Fibroblast of upper back skin (primary cell): ENCODE measurements around the gene SRSF4.
"Not testable (repeated sequence)": the region's sequence is repeated elsewhere in the genome, so short reads cannot be mapped to it uniquely, and the experiment has no call there.

Experiments
- DNase-seq: peaks from one replicate; pipeline ENCODE4 v3.0.0-alpha.2; 2013

SRSF4 gene

GRCh38 chr1:29181413-29182225 lies at the start of gene SRSF4:
SRSF4 (minus strand) TSS chr1:29181900; CDS start chr1:29181752, 148 bp downstream.
- peak; percentile 98 for DNase-seq

GRCh38 chr1:29230553-29231378 lies 49.1 kb upstream of the SRSF4 start, which contains the start of gene MECR:
MECR (minus strand) TSS chr1:29230934; CDS start chr1:29230906, 28 bp downstream.
- DNase-seq = peak; percentile 91

- DNase-seq = no peak
Measured at GRCh38 chr1:29230204-29230552, 48.5 kb upstream of the SRSF4 start.

GRCh38 chr1:29227511-29227910 lies 45.8 kb upstream of the SRSF4 start:
- DNase-seq = no peak

- DNase-seq = no peak
Measured at GRCh38 chr1:29225361-29225760, 43.7 kb upstream of the SRSF4 start.

- no peak for DNase-seq
Measured at GRCh38 chr1:29224356-29224837, 42.7 kb upstream of the SRSF4 start.

GRCh38 chr1:29223521-29223920 lies 41.8 kb upstream of the SRSF4 start:
- no peak for DNase-seq

GRCh38 chr1:29222686-29223085 lies 41.0 kb upstream of the SRSF4 start:
- DNase-seq = no peak

GRCh38 chr1:29222260-29222659 lies 40.6 kb upstream of the SRSF4 start:
- DNase-seq = not testable (repeated sequence)

GRCh38 chr1:29221296-29221695 lies 39.6 kb upstream of the SRSF4 start:
- no peak for DNase-seq

- DNase-seq = no peak
Measured at GRCh38 chr1:29218223-29218622, 36.5 kb upstream of the SRSF4 start.

GRCh38 chr1:29217633-29218032 lies 35.9 kb upstream of the SRSF4 start:
- no peak for DNase-seq

- no peak for DNase-seq
Measured at GRCh38 chr1:29213055-29213454, 31.4 kb upstream of the SRSF4 start.

- DNase-seq = peak; percentile 34
Measured at GRCh38 chr1:29211086-29212030, 29.7 kb upstream of the SRSF4 start.

- DNase-seq = no peak
Measured at GRCh38 chr1:29210278-29211085, 28.8 kb upstream of the SRSF4 start.

- peak; percentile 49 for DNase-seq
Measured at GRCh38 chr1:29209173-29209572, 27.5 kb upstream of the SRSF4 start.

GRCh38 chr1:29208442-29208841 lies 26.7 kb upstream of the SRSF4 start:
- no peak for DNase-seq

GRCh38 chr1:29202584-29203340 lies 21.1 kb upstream of the SRSF4 start:
- DNase-seq = peak; percentile 98

- DNase-seq = no peak
Measured at GRCh38 chr1:29202053-29202452, 20.4 kb upstream of the SRSF4 start.

GRCh38 chr1:29201595-29202051 lies 19.9 kb upstream of the SRSF4 start:
- no peak for DNase-seq
